SJCRH30 (cell line): ENCODE measurements around the gene ATRN. TPM values are rescaled to one million over a fixed set of nuclear protein-coding genes. Genes with fewer than 3 reads are reported as not detected.
"Not testable (repeated sequence)": the region's sequence is repeated elsewhere in the genome, so short reads cannot be mapped to it uniquely, and the experiment has no call there.

Experiments
- DNase-seq, 2 experiments: peaks; one replicate each; pipeline ENCODE4 v3.0.0-alpha.2; 2015 to 2020
- H3K27ac ChIP-seq: fragments of 250-450 bp; sonication (Bioruptor Pico); 2 replicates; pipeline ENCODE4 v1.5.1; 2020; ENCODE audit warnings: mild to moderate bottlenecking, moderate library complexity
- H3K27me3 ChIP-seq: fragments of 250-450 bp; sonication (Bioruptor Pico); 2 replicates; pipeline ENCODE4 v1.5.1; 2020; ENCODE audit warnings: mild to moderate bottlenecking, moderate library complexity
- H3K36me3 ChIP-seq: fragments of 250-450 bp; sonication (Bioruptor Pico); 2 replicates; pipeline ENCODE4 v1.5.1; 2020; ENCODE audit warnings: mild to moderate bottlenecking, moderate library complexity
- H3K4me1 ChIP-seq: fragments of 250-450 bp; sonication (Bioruptor Pico); 2 replicates; pipeline ENCODE4 v1.5.1; 2020; ENCODE audit warnings: mild to moderate bottlenecking, moderate library complexity
- H3K4me3 ChIP-seq: fragments of 250-450 bp; sonication (Bioruptor Pico); 2 replicates; pipeline ENCODE4 v1.5.1; 2020; ENCODE audit warnings: mild to moderate bottlenecking, moderate library complexity
- H3K9me3 ChIP-seq: fragments of 250-450 bp; sonication (Bioruptor Pico); replicated peaks from 2 replicates; pipeline ENCODE4 v1.5.1; 2020; ENCODE audit warnings: mild to moderate bottlenecking, moderate library complexity
- total RNA-seq: library from RNA; depleted of rRNA; stranded (reverse); fragments of >200 nt; shearing (Covaris generic); gene quantifications from 2 replicates; pipeline ENCODE4 v1.2.3, GENCODE V29; 2014

Gene ATRN
- total RNA-seq, 1 experiment from 2014 or later, result 27.9 TPM

- no peaks in the 10 kb centered on the region; the same call in 1 of the 2 replicates for H3K4me1 ChIP-seq
- DNase-seq, result no peak
- H3K4me3 ChIP-seq, result no peak overlapping the region
- no peaks in the 10 kb centered on the region for H3K27me3 ChIP-seq
- H3K9me3 ChIP-seq, result no peaks in the 10 kb centered on the region
- H3K36me3 ChIP-seq, result no peaks in the 10 kb centered on the region
- no peak overlapping the region for H3K27ac ChIP-seq
Measured at GRCh38 chr20:3479025-3479424, 8.2 kb downstream of the ATRN start.

- no peak overlapping the region for H3K27ac ChIP-seq
- H3K36me3 ChIP-seq, result no peaks in the 10 kb centered on the region
- no peaks in the 10 kb centered on the region for H3K27me3 ChIP-seq
- H3K4me1 ChIP-seq, result no peaks in the 10 kb centered on the region; the same call in 1 of the 2 replicates
- no peak overlapping the region for H3K4me3 ChIP-seq
- no peak for DNase-seq
- no peaks in the 10 kb centered on the region for H3K9me3 ChIP-seq
Measured at GRCh38 chr20:3479759-3480615, 9.2 kb downstream of the ATRN start.

GRCh38 chr20:3483309-3483708, 12.5 kb downstream of the ATRN start:
- no peak for DNase-seq
- Histone ChIP-seq H3K27ac (no peak overlapping the region), H3K4me1 (no peaks in the 10 kb centered on the region; the same call in 1 of the 2 replicates), H3K9me3 (peaks cover 18% of the 10 kb centered on the region), H3K36me3 (peaks cover 7% of the 10 kb centered on the region; the same call in 1 of the 2 replicates), H3K27me3 (no peaks in the 10 kb centered on the region), H3K4me3 (no peak overlapping the region)

GRCh38 chr20:3483784-3484183, 13.0 kb downstream of the ATRN start:
- H3K27me3 ChIP-seq, result no peaks in the 10 kb centered on the region
- no peak for DNase-seq
- H3K9me3 ChIP-seq, result peaks cover 18% of the 10 kb centered on the region
- peaks cover 7% of the 10 kb centered on the region; the same call in 1 of the 2 replicates for H3K36me3 ChIP-seq
- H3K4me1 ChIP-seq, result no peaks in the 10 kb centered on the region; the same call in 1 of the 2 replicates
- no peak overlapping the region for H3K4me3 ChIP-seq
- H3K27ac ChIP-seq, result no peak overlapping the region

- H3K9me3 ChIP-seq, result peaks cover 18% of the 10 kb centered on the region
- no peak overlapping the region for H3K27ac ChIP-seq
- peaks cover 7% of the 10 kb centered on the region; the same call in 1 of the 2 replicates for H3K36me3 ChIP-seq
- H3K27me3 ChIP-seq, result no peaks in the 10 kb centered on the region
- no peak for DNase-seq
- H3K4me1 ChIP-seq, result no peaks in the 10 kb centered on the region; the same call in 1 of the 2 replicates
- H3K4me3 ChIP-seq, result no peak overlapping the region
Measured at GRCh38 chr20:3485913-3486312, 15.1 kb downstream of the ATRN start.

- Histone ChIP-seq H3K27ac (no peak overlapping the region), H3K9me3 (peaks cover 18% of the 10 kb centered on the region), H3K27me3 (no peaks in the 10 kb centered on the region), H3K4me1 (no peaks in the 10 kb centered on the region; the same call in 1 of the 2 replicates), H3K4me3 (no peak overlapping the region), H3K36me3 (peaks cover 7% of the 10 kb centered on the region; the same call in 1 of the 2 replicates)
- DNase-seq, result no peak
Measured at GRCh38 chr20:3486850-3487249, 16.0 kb downstream of the ATRN start.

GRCh38 chr20:3492669-3493068, 21.9 kb downstream of the ATRN start:
- Histone ChIP-seq H3K9me3 (peaks cover 13% of the 10 kb centered on the region), H3K27ac (no peak overlapping the region), H3K4me3 (no peak overlapping the region), H3K36me3 (peaks cover 4% of the 10 kb centered on the region; the same call in 1 of the 2 replicates), H3K27me3 (no peaks in the 10 kb centered on the region), H3K4me1 (no peaks in the 10 kb centered on the region)
- DNase-seq, result no peak

- Histone ChIP-seq H3K9me3 (peaks cover 8% of the 10 kb centered on the region), H3K36me3 (no peaks in the 10 kb centered on the region), H3K4me1 (no peaks in the 10 kb centered on the region), H3K4me3 (no peak overlapping the region), H3K27me3 (no peaks in the 10 kb centered on the region), H3K27ac (no peak overlapping the region)
- peak in 1 of 2 experiments; percentile 20 for DNase-seq
Measured at GRCh38 chr20:3494218-3494617, 23.4 kb downstream of the ATRN start.

GRCh38 chr20:3502878-3503277, 32.1 kb downstream of the ATRN start:
- no peaks in the 10 kb centered on the region for H3K27me3 ChIP-seq
- peaks cover 3% of the 10 kb centered on the region for H3K9me3 ChIP-seq
- DNase-seq, result no peak
- 0 out of 2 replicates have a peak, but pooled peaks cover 2% of the 10 kb centered on the region for H3K36me3 ChIP-seq
- no peaks in the 10 kb centered on the region for H3K4me1 ChIP-seq
- H3K4me3 ChIP-seq, result no peak overlapping the region
- H3K27ac ChIP-seq, result no peak overlapping the region

GRCh38 chr20:3505148-3505547, 34.3 kb downstream of the ATRN start:
- no peaks in the 10 kb centered on the region for H3K4me1 ChIP-seq
- H3K27me3 ChIP-seq, result no peaks in the 10 kb centered on the region
- no peak for DNase-seq
- H3K9me3 ChIP-seq, result peaks cover 3% of the 10 kb centered on the region
- H3K27ac ChIP-seq, result no peak overlapping the region
- H3K4me3 ChIP-seq, result no peak overlapping the region
- H3K36me3 ChIP-seq, result 0 out of 2 replicates have a peak, but pooled peaks cover 6% of the 10 kb centered on the region

- no peaks in the 10 kb centered on the region for H3K27me3 ChIP-seq
- no peaks in the 10 kb centered on the region for H3K4me1 ChIP-seq
- H3K9me3 ChIP-seq, result peaks cover 4% of the 10 kb centered on the region
- 0 out of 2 replicates have a peak, but pooled peaks cover 3% of the 10 kb centered on the region for H3K36me3 ChIP-seq
- H3K4me3 ChIP-seq, result no peak overlapping the region
- no peak for DNase-seq
- H3K27ac ChIP-seq, result no peak overlapping the region
Measured at GRCh38 chr20:3509064-3509463, 38.2 kb downstream of the ATRN start.

GRCh38 chr20:3510110-3510509, 39.3 kb downstream of the ATRN start:
- peaks cover 4% of the 10 kb centered on the region; the same call in 1 of the 2 replicates for H3K9me3 ChIP-seq
- DNase-seq, result peak in 1 of 2 experiments; percentile 3
- no peak overlapping the region for H3K4me3 ChIP-seq
- no peak overlapping the region for H3K27ac ChIP-seq
- H3K27me3 ChIP-seq, result no peaks in the 10 kb centered on the region
- 0 out of 2 replicates have a peak, but pooled peaks cover 3% of the 10 kb centered on the region for H3K36me3 ChIP-seq
- H3K4me1 ChIP-seq, result no peaks in the 10 kb centered on the region

- not testable (repeated sequence) for H3K4me1 ChIP-seq, DNase-seq, H3K27me3 ChIP-seq, H3K4me3 ChIP-seq, H3K9me3 ChIP-seq, H3K27ac ChIP-seq, H3K36me3 ChIP-seq
Measured at GRCh38 chr20:3512239-3512638, 41.4 kb downstream of the ATRN start.

GRCh38 chr20:3514012-3514642, 43.3 kb downstream of the ATRN start:
- DNase-seq, result no peak
- H3K4me3 ChIP-seq, result no peak overlapping the region
- H3K9me3 ChIP-seq, result peaks cover 4% of the 10 kb centered on the region; the same call in 1 of the 2 replicates
- H3K36me3 ChIP-seq, result no peaks in the 10 kb centered on the region; the same call in 1 of the 2 replicates
- H3K27me3 ChIP-seq, result no peaks in the 10 kb centered on the region
- no peak overlapping the region for H3K27ac ChIP-seq
- no peaks in the 10 kb centered on the region for H3K4me1 ChIP-seq
